Kidney (tissue), 14 donors: ENCODE results near the gene ATP4A. TPM values are rescaled to one million over a fixed set of nuclear protein-coding genes. Genes with fewer than 3 reads are reported as not detected.
A peak's percentile ranks its signal among the peaks of the same experiment; 100 is the strongest.

Experiments used
- DNase-seq, 5 donors: peaks; one replicate each; pipeline ENCODE4 v3.0.0-alpha.2; 2013 to 2020
- FAIRE-seq: peaks from 2 replicates; lab custom pipeline; 2012; peaks lifted over from hg19 to GRCh38; lab: Jason Lieb, UNC
- H3K27ac ChIP-seq, 2 donors: one replicate each; pipeline ENCODE4 v1.7.0; 2013; ENCODE audit warnings: low read depth in 2 of 2, low read length in 2 of 2, inconsistent platforms in 1 of 2
- H3K27me3 ChIP-seq: one replicate; pipeline ENCODE4 v1.7.1; 2013; ENCODE audit warnings: low read length, inconsistent platforms; ENCODE audit not compliant: control insufficient read depth, insufficient read depth
- H3K36me3 ChIP-seq, 3 donors: one replicate each; pipeline versions ENCODE4 v1.7.0 to v1.7.1; 2013; ENCODE audit warnings: low read length in 3 of 3, control low read depth in 1 of 3, inconsistent platforms in 1 of 3; ENCODE audit not compliant: insufficient read depth in 3 of 3, control insufficient read depth in 2 of 3
- H3K4me1 ChIP-seq, 3 donors: one replicate each; pipeline versions ENCODE4 v1.7.0 to v1.7.1; 2013; ENCODE audit warnings: low read length in 3 of 3, inconsistent platforms in 1 of 3, low read depth in 1 of 3; ENCODE audit not compliant: control insufficient read depth in 2 of 3, insufficient read depth in 2 of 3
- H3K4me3 ChIP-seq, 3 donors: one replicate each; pipeline versions ENCODE4 v1.7.0 to v1.8.1; 2013; ENCODE audit warnings: low read length in 3 of 3, control low read depth in 1 of 3, inconsistent platforms in 1 of 3
- H3K9ac ChIP-seq, 3 donors: one replicate each; pipeline versions ENCODE4 v1.7.0 to v1.7.1; 2013; ENCODE audit warnings: low read length in 3 of 3, control low read depth in 1 of 3, inconsistent platforms in 1 of 3
- H3K9me3 ChIP-seq, 3 donors: one replicate each; pipeline versions ENCODE4 v1.7.0 to v1.7.1; 2013; ENCODE audit warnings: low read length in 3 of 3, control low read depth in 1 of 3, inconsistent platforms in 1 of 3; ENCODE audit not compliant: control insufficient read depth in 2 of 3, insufficient read depth in 1 of 3
- CTCF ChIP-seq: IDR thresholded peaks from 3 replicates; pipeline ENCODE4 v1.5.1; 2012; ENCODE audit warnings: mild to moderate bottlenecking, moderate library complexity, borderline replicate concordance; ENCODE audit not compliant: insufficient read depth; ENCODE audit errors: extremely low read depth
- intact Hi-C: fragments of 100-400 bp; cut with DNase I; formaldehyde crosslinking; loops from one replicate; pipeline ENCODE4 v1.11.1; 2022
- polyA plus RNA-seq: library from polyadenylated mRNA; stranded (reverse); fragments of 350-450 nt; fragmentation: Illumina TruSeq; extraction: RNeasy Lipid Tissue Mini Kit (QIAGEN cat#74804); gene quantifications from one replicate; pipeline ENCODE4 v1.2.3, GENCODE V29; 2014; ENCODE audit warnings: low read depth, low replicate concordance; ENCODE audit not compliant: insufficient read depth
- total RNA-seq: library from RNA; stranded (reverse); fragmentation: NEBNext Ultra II Directional; extraction: Animal tissue kit (Norgen Biotek cat#: 25700); gene quantifications from one replicate; pipeline ENCODE4 v1.2.1, GENCODE V29; 2021
- donor health status: control.
- donor health status: control.
- donor health status: control.
- donor health status: control.
- donor health status: control.
- donor health status: DM: yes; HTN: yes; CAD: no.
- donor health status: Normal renal cell carcinoma (clear cell type).

The ATP4A gene
- total and polyA plus RNA-seq, 2 donors from 2014 or later: not detected

- H3K9me3 ChIP-seq: no peaks in the 10 kb centered on the region
- H3K27me3 ChIP-seq: no peaks in the 10 kb centered on the region
- no peak overlapping the region for H3K27ac ChIP-seq
- FAIRE-seq: no peak
- peak in 1 of 5 donors; percentile 52 for DNase-seq
- no peak for TF ChIP-seq CTCF
- H3K9ac ChIP-seq: no peak overlapping the region
- H3K36me3 ChIP-seq: peaks cover 0 to 3% (median 0%) of the 10 kb centered on the region in 3 donors
- intact Hi-C loops: no loop called here
- H3K4me3 ChIP-seq: no peak overlapping the region
- H3K4me1 ChIP-seq: peaks cover 0 to 9% (median 0%) of the 10 kb centered on the region in 3 donors
Measured at GRCh38 chr19:35549879-35550523, 13.5 kb downstream of the ATP4A start.

GRCh38 chr19:35549174-35549788, 14.2 kb downstream of the ATP4A start:
- no peak for FAIRE-seq
- no peak overlapping the region for H3K27ac ChIP-seq

GRCh38 chr19:35546532-35546931, 16.9 kb downstream of the ATP4A start:
- no peak for TF ChIP-seq CTCF
- Histone ChIP-seq H3K4me3 (peak overlapping the region in 2 of 3 donors; percentile 67 to 94), H3K36me3 (peaks cover 0 to 3% (median 0%) of the 10 kb centered on the region in 3 donors), H3K27me3 (no peaks in the 10 kb centered on the region), H3K4me1 (peaks cover 0 to 16% (median 7%) of the 10 kb centered on the region in 3 donors), H3K9me3 (no peaks in the 10 kb centered on the region), H3K27ac (no peak overlapping the region), H3K9ac (peak overlapping the region in 1 of 3 donors; percentile 81)
- intact Hi-C loops: no loop called here
- FAIRE-seq (no peak), DNase-seq (peak in 1 of 5 donors; percentile 67)

More at GRCh38 chr19:35549174-35549788, 14.2 kb downstream of the ATP4A start:
- Histone ChIP-seq H3K9ac (no peak overlapping the region), H3K4me3 (no peak overlapping the region), H3K27me3 (no peaks in the 10 kb centered on the region), H3K4me1 (peaks cover 0 to 16% (median 4%) of the 10 kb centered on the region in 3 donors), H3K9me3 (no peaks in the 10 kb centered on the region), H3K36me3 (peaks cover 0 to 3% (median 0%) of the 10 kb centered on the region in 3 donors)
- intact Hi-C loops: no loop called here
- TF ChIP-seq CTCF: peak; percentile 67
- peak in 4 of 5 donors; percentile 61 to 90 (median 74) for DNase-seq
